ENCODE results near the gene TEKT2.

DNA sequence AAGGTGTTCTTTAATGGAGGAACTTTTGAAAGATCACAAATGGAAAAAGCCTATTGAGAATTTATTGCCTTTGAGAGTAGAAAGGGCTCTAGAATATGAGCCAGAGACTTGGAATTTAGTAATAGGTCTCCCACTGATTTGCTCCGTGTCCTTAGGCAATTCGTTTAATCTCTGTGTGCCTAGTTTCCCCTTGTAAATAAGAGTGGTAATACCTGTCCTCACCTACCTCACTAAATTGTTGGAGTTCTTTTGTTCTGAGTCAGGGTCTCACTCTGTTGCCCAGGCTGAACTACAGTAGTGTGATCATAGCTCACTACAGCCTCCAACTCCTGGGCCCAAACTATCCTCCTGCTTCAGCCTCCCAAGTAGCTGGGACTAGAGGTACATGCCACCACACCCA lies 15.0 kb upstream of the TEKT2 start:
- TF ChIP-seq EZH2phosphoT487 (IDR thresholded peaks at IDR 0.05; ENCODE audit: insufficient read depth, low read depth) (no peak), EZH2 (IDR thresholded peaks at IDR 0.05; ENCODE audit: insufficient read depth, poor library complexity, severe bottlenecking) (no peak)

All from GM23248 (cell line).